Fibroblast of skin of left biceps (primary cell): ENCODE results near the gene SLC12A4.

ENCODE experiments used
- DNase-seq, 2 experiments: peaks; one replicate each; pipeline ENCODE4 v3.0.0-alpha.2; 2013; ENCODE audit warnings: low read depth in 2 of 2

Gene SLC12A4

GRCh38 chr16:67963292-67963661, 5.2 kb downstream of the SLC12A4 start:
- DNase-seq, result no peak

- no peak for DNase-seq
These were observed 6.3 kb downstream of the SLC12A4 start for GRCh38 chr16:67962135-67962534.

GRCh38 chr16:67961551-67961957, 6.9 kb downstream of the SLC12A4 start:
- no peak for DNase-seq

- DNase-seq, result no peak
These were observed 8.7 kb downstream of the SLC12A4 start for GRCh38 chr16:67959536-67960329.

- DNase-seq, result no peak
These were observed 10.8 kb downstream of the SLC12A4 start for GRCh38 chr16:67957622-67958021.

GRCh38 chr16:67954421-67955196, 13.8 kb downstream of the SLC12A4 start:
- DNase-seq, result no peak

GRCh38 chr16:67953641-67954375, 14.6 kb downstream of the SLC12A4 start:
- DNase-seq, result no peak

GRCh38 chr16:67951485-67951884, 17.0 kb downstream of the SLC12A4 start:
- DNase-seq, result no peak

- no peak for DNase-seq
These were observed 18.0 kb downstream of the SLC12A4 start for GRCh38 chr16:67950335-67950843.

- no peak for DNase-seq
These were observed 18.8 kb downstream of the SLC12A4 start for GRCh38 chr16:67949645-67950044.

- DNase-seq, result no peak
These were observed 20.4 kb downstream of the SLC12A4 start for GRCh38 chr16:67948015-67948414.

- no peak for DNase-seq
These were observed 21.4 kb downstream of the SLC12A4 start for GRCh38 chr16:67946966-67947558.

GRCh38 chr16:67946128-67946569, 22.3 kb downstream of the SLC12A4 start:
- DNase-seq, result no peak

- no peak for DNase-seq
These were observed 23.0 kb downstream of the SLC12A4 start for GRCh38 chr16:67945392-67945933.

GRCh38 chr16:67944690-67945391, 23.6 kb downstream of the SLC12A4 start:
- DNase-seq, result no peak

- no peak for DNase-seq
These were observed 24.6 kb downstream of the SLC12A4 start, which contains the start of gene LCAT for GRCh38 chr16:67943619-67944504. LCAT (minus strand) TSS chr16:67944120; CDS start chr16:67944101, 19 bp downstream.

GRCh38 chr16:67943256-67943618, 25.2 kb downstream of the SLC12A4 start:
- no peak for DNase-seq

- no peak for DNase-seq
These were observed 25.8 kb downstream of the SLC12A4 start for GRCh38 chr16:67942510-67943255.

- no peak for DNase-seq
These were observed 26.3 kb downstream of the SLC12A4 start for GRCh38 chr16:67942200-67942509.
